ENCODE data around the gene PHLPP1. TPM values are rescaled to one million over a fixed set of nuclear protein-coding genes. Genes with fewer than 3 reads are reported as not detected.

Gene PHLPP1
- total RNA-seq, 1 experiment from 2014 or later: 14.1 TPM

DNA sequence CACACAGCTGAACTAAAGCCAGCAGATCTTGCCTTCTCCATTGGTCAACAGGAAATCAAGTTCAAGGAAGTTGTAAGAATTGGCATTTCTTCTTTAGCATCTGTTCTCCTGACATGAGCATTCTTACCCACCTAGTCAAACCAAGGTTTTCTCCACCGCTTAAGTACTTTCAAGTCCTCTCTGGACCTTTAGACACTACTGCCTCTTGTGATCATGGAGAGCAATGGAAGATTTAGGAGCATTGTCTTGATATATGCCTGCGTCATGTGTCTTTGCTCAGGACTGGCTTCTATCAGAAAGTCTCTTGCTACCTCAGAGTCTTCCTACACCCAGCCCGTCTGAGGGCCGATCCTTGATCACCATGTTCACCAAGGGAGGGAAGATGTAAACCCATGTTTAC is 262.2 kb downstream of the PHLPP1 start:
- Histone ChIP-seq H3K27ac (ENCODE audit: low read length) (no peak overlapping the region; the same call in 1 of the 2 replicates), H3K4me1 (ENCODE audit: insufficient read depth, low read length) (peaks cover 31% of the 10 kb centered on the region), H3K79me2 (ENCODE audit: low read length) (no peaks in the 10 kb centered on the region), H3K36me3 (ENCODE audit: low read depth, low read length) (0 out of 2 replicates have a peak, but pooled peaks cover 14% of the 10 kb centered on the region), H3K9ac (ENCODE audit: low read length) (no peak overlapping the region), H2AFZ (ENCODE audit: low read length) (no peak overlapping the region), H4K20me1 (ENCODE audit: low read length) (no peaks in the 10 kb centered on the region), H3K4me3 (ENCODE audit: low read length) (no peak overlapping the region), H3K9me3 (ENCODE audit: low read length) (no peaks in the 10 kb centered on the region), H3K4me2 (ENCODE audit: low read length) (no peak overlapping the region), H3K27me3 (ENCODE audit: low read length) (no peaks in the 10 kb centered on the region), H3K9me2 (replicated peaks; ENCODE audit: low read length) (no peaks in the 10 kb centered on the region), H3F3A (ENCODE audit: low read length, unreplicated experiment) (no peaks in the 10 kb centered on the region)
- no peak for DNase-seq
- ATAC-seq: no peak
- POLR2A ChIA-PET (ENCODE audit: unreplicated experiment): no interaction called here
- CTCF ChIA-PET: interaction anchor here (0.6 kb wide), 1 partner anchor 391 kb away, joined by 3 read pairs; no protein-coding TSS in a partner anchor
- intact Hi-C loops (cut with micrococcal nuclease): loop anchor here (2.0 to 5.0 kb wide), 3 partner anchors 23 to 261 kb away; no protein-coding TSS in a partner anchor
- no TSS peak for BruUV-seq (replicated peaks)
- TF ChIP-seq EZH2phosphoT487 (IDR thresholded peaks at IDR 0.05; ENCODE audit: borderline replicate concordance, low read length) (no peak), EZH2 (IDR thresholded peaks at IDR 0.05; ENCODE audit: low read length, unreplicated experiment) (no peak)
- TF ChIP-seq, protein P1, sequence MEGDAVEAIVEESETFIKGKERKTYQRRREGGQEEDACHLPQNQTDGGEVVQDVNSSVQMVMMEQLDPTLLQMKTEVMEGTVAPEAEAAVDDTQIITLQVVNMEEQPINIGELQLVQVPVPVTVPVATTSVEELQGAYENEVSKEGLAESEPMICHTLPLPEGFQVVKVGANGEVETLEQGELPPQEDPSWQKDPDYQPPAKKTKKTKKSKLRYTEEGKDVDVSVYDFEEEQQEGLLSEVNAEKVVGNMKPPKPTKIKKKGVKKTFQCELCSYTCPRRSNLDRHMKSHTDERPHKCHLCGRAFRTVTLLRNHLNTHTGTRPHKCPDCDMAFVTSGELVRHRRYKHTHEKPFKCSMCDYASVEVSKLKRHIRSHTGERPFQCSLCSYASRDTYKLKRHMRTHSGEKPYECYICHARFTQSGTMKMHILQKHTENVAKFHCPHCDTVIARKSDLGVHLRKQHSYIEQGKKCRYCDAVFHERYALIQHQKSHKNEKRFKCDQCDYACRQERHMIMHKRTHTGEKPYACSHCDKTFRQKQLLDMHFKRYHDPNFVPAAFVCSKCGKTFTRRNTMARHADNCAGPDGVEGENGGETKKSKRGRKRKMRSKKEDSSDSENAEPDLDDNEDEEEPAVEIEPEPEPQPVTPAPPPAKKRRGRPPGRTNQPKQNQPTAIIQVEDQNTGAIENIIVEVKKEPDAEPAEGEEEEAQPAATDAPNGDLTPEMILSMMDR (conservative IDR thresholded peaks at IDR 0.05; ENCODE audit: low read depth, low read length): no peak

DNA sequence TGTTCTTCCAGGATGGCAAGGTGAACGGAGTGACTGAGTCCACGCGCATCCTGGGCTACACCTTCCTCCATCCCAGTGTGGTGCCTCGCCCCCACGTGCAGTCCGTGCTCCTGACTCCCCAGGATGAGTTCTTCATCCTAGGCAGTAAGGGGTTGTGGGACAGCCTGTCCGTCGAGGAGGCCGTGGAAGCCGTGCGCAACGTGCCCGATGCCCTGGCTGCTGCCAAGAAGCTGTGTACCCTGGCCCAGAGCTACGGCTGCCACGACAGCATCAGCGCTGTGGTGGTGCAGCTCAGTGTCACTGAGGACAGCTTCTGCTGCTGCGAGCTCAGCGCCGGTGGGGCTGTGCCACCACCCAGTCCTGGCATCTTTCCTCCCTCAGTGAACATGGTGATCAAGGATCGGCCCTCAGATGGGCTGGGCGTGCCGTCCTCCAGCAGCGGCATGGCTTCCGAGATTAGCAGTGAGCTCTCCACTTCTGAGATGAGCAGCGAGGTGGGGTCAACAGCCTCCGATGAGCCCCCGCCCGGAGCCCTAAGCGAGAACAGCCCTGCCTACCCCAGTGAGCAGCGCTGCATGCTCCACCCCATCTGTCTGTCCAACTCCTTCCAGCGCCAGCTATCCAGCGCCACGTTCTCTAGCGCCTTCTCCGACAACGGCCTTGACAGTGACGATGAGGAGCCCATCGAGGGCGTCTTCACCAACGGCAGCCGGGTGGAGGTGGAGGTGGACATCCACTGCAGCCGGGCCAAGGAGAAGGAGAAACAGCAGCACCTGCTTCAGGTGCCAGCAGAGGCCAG is 263.1 kb downstream of the PHLPP1 start:
- no peak overlapping the region for H2AFZ ChIP-seq (ENCODE audit: low read length)
- TF ChIP-seq EZH2phosphoT487 (IDR thresholded peaks at IDR 0.05; ENCODE audit: borderline replicate concordance, low read length) (no peak), EZH2 (IDR thresholded peaks at IDR 0.05; ENCODE audit: low read length, unreplicated experiment) (no peak)
- no peaks in the 10 kb centered on the region for H3F3A ChIP-seq (ENCODE audit: low read length, unreplicated experiment)
- no peak overlapping the region for H3K9ac ChIP-seq (ENCODE audit: low read length)
- H3K9me3 ChIP-seq (ENCODE audit: low read length): no peaks in the 10 kb centered on the region
- no peaks in the 10 kb centered on the region for H3K79me2 ChIP-seq (ENCODE audit: low read length)
- POLR2A ChIA-PET (ENCODE audit: unreplicated experiment): interaction anchor here (0.6 kb wide), 1 partner anchor 77 kb away, joined by 3 read pairs; no protein-coding TSS in a partner anchor
- BruUV-seq (replicated peaks): no TSS peak
- no peaks in the 10 kb centered on the region for H4K20me1 ChIP-seq (ENCODE audit: low read length)
- H3K4me2 ChIP-seq (ENCODE audit: low read length): no peak overlapping the region
- H3K4me3 ChIP-seq (ENCODE audit: low read length): no peak overlapping the region
- intact Hi-C loops (cut with micrococcal nuclease): loop anchor here (5.0 kb wide), 1 partner anchor 41 kb away; no protein-coding TSS in a partner anchor
- H3K27ac ChIP-seq (ENCODE audit: low read length): peak overlapping the region; percentile 3; the same call in 1 of the 2 replicates
- ATAC-seq: no peak
- no peak for DNase-seq
- H3K36me3 ChIP-seq (ENCODE audit: low read depth, low read length): 0 out of 2 replicates have a peak, but pooled peaks cover 12% of the 10 kb centered on the region
- no peaks in the 10 kb centered on the region for H3K27me3 ChIP-seq (ENCODE audit: low read length)
- H3K9me2 ChIP-seq (replicated peaks; ENCODE audit: low read length): no peaks in the 10 kb centered on the region
- CTCF ChIA-PET: interaction anchor here (0.5 to 0.6 kb wide), 4 partner anchors 22 to 498 kb away, joined by 3 read pairs; partner anchors contain the start of gene SERPINB5
- peaks cover 31% of the 10 kb centered on the region for H3K4me1 ChIP-seq (ENCODE audit: insufficient read depth, low read length)

DNA sequence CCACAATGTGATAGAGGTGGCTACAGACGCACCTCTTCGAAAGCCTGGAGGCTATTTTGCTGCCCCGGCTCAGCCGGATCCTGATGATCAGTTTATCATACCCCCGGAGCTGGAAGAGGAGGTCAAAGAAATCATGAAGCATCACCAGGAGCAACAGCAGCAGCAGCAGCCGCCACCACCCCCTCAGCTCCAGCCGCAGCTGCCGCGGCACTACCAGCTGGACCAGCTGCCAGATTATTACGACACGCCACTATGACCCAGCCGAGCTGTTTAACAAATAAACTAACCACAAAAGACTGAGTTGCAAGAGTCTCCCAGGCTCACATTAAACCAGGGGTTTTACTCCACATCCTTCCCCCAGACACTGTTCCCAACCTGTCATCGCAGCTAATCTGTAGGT is 263.8 kb downstream of the PHLPP1 start:
- POLR2A ChIA-PET (ENCODE audit: unreplicated experiment): interaction anchor here (0.6 kb wide), 1 partner anchor 76 kb away, joined by 3 read pairs; no protein-coding TSS in a partner anchor
- no peaks in the 10 kb centered on the region for H4K20me1 ChIP-seq (ENCODE audit: low read length)
- H2AFZ ChIP-seq (ENCODE audit: low read length): no peak overlapping the region
- H3K27me3 ChIP-seq (ENCODE audit: low read length): no peaks in the 10 kb centered on the region
- peak overlapping the region; percentile 73 for H3K27ac ChIP-seq (ENCODE audit: low read length)
- H3F3A ChIP-seq (ENCODE audit: low read length, unreplicated experiment): no peaks in the 10 kb centered on the region
- H3K4me1 ChIP-seq (ENCODE audit: insufficient read depth, low read length): peaks cover 31% of the 10 kb centered on the region
- no TSS peak for BruUV-seq (replicated peaks)
- no peak for TF ChIP-seq EZH2 (IDR thresholded peaks at IDR 0.05; ENCODE audit: low read length, unreplicated experiment)
- TF ChIP-seq, protein P1 (conservative IDR thresholded peaks at IDR 0.05; ENCODE audit: low read depth, low read length): no peak
- TF ChIP-seq EZH2phosphoT487 (IDR thresholded peaks at IDR 0.05; ENCODE audit: borderline replicate concordance, low read length): no peak
- intact Hi-C loops (cut with micrococcal nuclease): loop anchor here (5.0 kb wide), 1 partner anchor 42 kb away; no protein-coding TSS in a partner anchor
- H3K4me3 ChIP-seq (ENCODE audit: low read length): no peak overlapping the region
- no peaks in the 10 kb centered on the region for H3K9me3 ChIP-seq (ENCODE audit: low read length)
- H3K4me2 ChIP-seq (ENCODE audit: low read length): peak overlapping the region; percentile 39; the same call in 1 of the 2 replicates
- CTCF ChIA-PET: interaction anchor here (0.5 to 0.6 kb wide), 3 partner anchors 22 to 497 kb away, joined by 3 read pairs; partner anchors contain the start of gene SERPINB5
- DNase-seq (peak; percentile 90), ATAC-seq (peak; percentile 62)
- H3K9ac ChIP-seq (ENCODE audit: low read length): peak overlapping the region; percentile 17; the same call in 1 of the 2 replicates
- H3K9me2 ChIP-seq (replicated peaks; ENCODE audit: low read length): no peaks in the 10 kb centered on the region
- no peaks in the 10 kb centered on the region for H3K79me2 ChIP-seq (ENCODE audit: low read length)
- 0 out of 2 replicates have a peak, but pooled peaks cover 12% of the 10 kb centered on the region for H3K36me3 ChIP-seq (ENCODE audit: low read depth, low read length)

All from PC-3 (cell line).